Measurements from ENCODE around the gene FZR1.

Gene FZR1

GRCh38 chr19:3511506-3512251, 5.6 kb downstream of the FZR1 start:
- no peaks in the 10 kb centered on the region for H3K9me3 ChIP-seq (ENCODE audit: control insufficient read depth in 1 of 2, low read length in 2 of 2)
- H3K36me3 ChIP-seq (ENCODE audit: control insufficient read depth in 1 of 2, insufficient read depth in 2 of 2, low read length in 2 of 2), result peaks cover 0 to 24% of the 10 kb centered on the region in 2 donors
- peaks cover 0 to 43% of the 10 kb centered on the region in 2 donors for H3K4me1 ChIP-seq (ENCODE audit: control insufficient read depth in 1 of 2, insufficient read depth in 2 of 2, low read length in 2 of 2)
- no peak overlapping the region for H3K4me3 ChIP-seq (ENCODE audit: low read depth in 1 of 2, low read length in 2 of 2)
- no peaks in the 10 kb centered on the region for H3K27me3 ChIP-seq (ENCODE audit: low read depth, low read length)
- no peak overlapping the region for H3K27ac ChIP-seq (ENCODE audit: low read length)

- Histone ChIP-seq H3K36me3 (ENCODE audit: control insufficient read depth in 1 of 2, insufficient read depth in 2 of 2, low read length in 2 of 2) (peaks cover 0 to 24% of the 10 kb centered on the region in 2 donors), H3K27me3 (ENCODE audit: low read depth, low read length) (no peaks in the 10 kb centered on the region), H3K27ac (ENCODE audit: low read length) (no peak overlapping the region), H3K4me3 (ENCODE audit: low read depth in 1 of 2, low read length in 2 of 2) (no peak overlapping the region), H3K4me1 (ENCODE audit: control insufficient read depth in 1 of 2, insufficient read depth in 2 of 2, low read length in 2 of 2) (peaks cover 0 to 39% of the 10 kb centered on the region in 2 donors), H3K9me3 (ENCODE audit: control insufficient read depth in 1 of 2, low read length in 2 of 2) (no peaks in the 10 kb centered on the region)
These were observed 6.6 kb downstream of the FZR1 start for GRCh38 chr19:3512562-3513228.

GRCh38 chr19:3513229-3514140, 7.4 kb downstream of the FZR1 start:
- Histone ChIP-seq H3K27me3 (ENCODE audit: low read depth, low read length) (no peaks in the 10 kb centered on the region), H3K9me3 (ENCODE audit: control insufficient read depth in 1 of 2, low read length in 2 of 2) (no peaks in the 10 kb centered on the region), H3K4me1 (ENCODE audit: control insufficient read depth in 1 of 2, insufficient read depth in 2 of 2, low read length in 2 of 2) (peaks cover 0 to 33% of the 10 kb centered on the region in 2 donors), H3K4me3 (ENCODE audit: low read depth in 1 of 2, low read length in 2 of 2) (no peak overlapping the region), H3K27ac (ENCODE audit: low read length) (no peak overlapping the region), H3K36me3 (ENCODE audit: control insufficient read depth in 1 of 2, insufficient read depth in 2 of 2, low read length in 2 of 2) (peaks cover 0 to 24% of the 10 kb centered on the region in 2 donors)

GRCh38 chr19:3514930-3515329, 8.8 kb downstream of the FZR1 start:
- peaks cover 5 to 24% of the 10 kb centered on the region in 2 donors for H3K36me3 ChIP-seq (ENCODE audit: control insufficient read depth in 1 of 2, insufficient read depth in 2 of 2, low read length in 2 of 2)
- no peaks in the 10 kb centered on the region for H3K9me3 ChIP-seq (ENCODE audit: control insufficient read depth in 1 of 2, low read length in 2 of 2)
- no peaks in the 10 kb centered on the region for H3K27me3 ChIP-seq (ENCODE audit: low read depth, low read length)
- no peak overlapping the region for H3K4me3 ChIP-seq (ENCODE audit: low read depth in 1 of 2, low read length in 2 of 2)
- no peak overlapping the region for H3K27ac ChIP-seq (ENCODE audit: low read length)
- peaks cover 0 to 26% of the 10 kb centered on the region in 2 donors for H3K4me1 ChIP-seq (ENCODE audit: control insufficient read depth in 1 of 2, insufficient read depth in 2 of 2, low read length in 2 of 2)

- Histone ChIP-seq H3K9me3 (ENCODE audit: control insufficient read depth in 1 of 2, low read length in 2 of 2) (no peaks in the 10 kb centered on the region), H3K4me3 (ENCODE audit: low read depth in 1 of 2, low read length in 2 of 2) (no peak overlapping the region), H3K27ac (ENCODE audit: low read length) (no peak overlapping the region), H3K4me1 (ENCODE audit: control insufficient read depth in 1 of 2, insufficient read depth in 2 of 2, low read length in 2 of 2) (peaks cover 0 to 17% of the 10 kb centered on the region in 2 donors), H3K27me3 (ENCODE audit: low read depth, low read length) (no peaks in the 10 kb centered on the region), H3K36me3 (ENCODE audit: control insufficient read depth in 1 of 2, insufficient read depth in 2 of 2, low read length in 2 of 2) (peaks cover 5 to 18% of the 10 kb centered on the region in 2 donors)
These were observed 9.8 kb downstream of the FZR1 start for GRCh38 chr19:3515891-3516422.

- Histone ChIP-seq H3K4me3 (ENCODE audit: low read depth in 1 of 2, low read length in 2 of 2) (no peak overlapping the region), H3K4me1 (ENCODE audit: control insufficient read depth in 1 of 2, insufficient read depth in 2 of 2, low read length in 2 of 2) (peaks cover 0 to 14% of the 10 kb centered on the region in 2 donors), H3K9me3 (ENCODE audit: control insufficient read depth in 1 of 2, low read length in 2 of 2) (no peaks in the 10 kb centered on the region), H3K27ac (ENCODE audit: low read length) (no peak overlapping the region), H3K36me3 (ENCODE audit: control insufficient read depth in 1 of 2, insufficient read depth in 2 of 2, low read length in 2 of 2) (peaks cover 5 to 12% of the 10 kb centered on the region in 2 donors), H3K27me3 (ENCODE audit: low read depth, low read length) (no peaks in the 10 kb centered on the region)
These were observed 10.6 kb downstream of the FZR1 start for GRCh38 chr19:3516675-3517207.

- Histone ChIP-seq H3K9me3 (ENCODE audit: control insufficient read depth in 1 of 2, low read length in 2 of 2) (no peaks in the 10 kb centered on the region), H3K27ac (ENCODE audit: low read length) (no peak overlapping the region), H3K4me1 (ENCODE audit: control insufficient read depth in 1 of 2, insufficient read depth in 2 of 2, low read length in 2 of 2) (peaks cover 0 to 14% of the 10 kb centered on the region in 2 donors), H3K27me3 (ENCODE audit: low read depth, low read length) (no peaks in the 10 kb centered on the region), H3K4me3 (ENCODE audit: low read depth in 1 of 2, low read length in 2 of 2) (no peak overlapping the region), H3K36me3 (ENCODE audit: control insufficient read depth in 1 of 2, insufficient read depth in 2 of 2, low read length in 2 of 2) (peaks cover 5 to 17% of the 10 kb centered on the region in 2 donors)
These were observed 11.5 kb downstream of the FZR1 start for GRCh38 chr19:3517638-3518037.

- Histone ChIP-seq H3K4me3 (ENCODE audit: low read depth in 1 of 2, low read length in 2 of 2) (no peak overlapping the region), H3K27ac (ENCODE audit: low read length) (no peak overlapping the region), H3K9me3 (ENCODE audit: control insufficient read depth in 1 of 2, low read length in 2 of 2) (no peaks in the 10 kb centered on the region), H3K36me3 (ENCODE audit: control insufficient read depth in 1 of 2, insufficient read depth in 2 of 2, low read length in 2 of 2) (peaks cover 5 to 23% of the 10 kb centered on the region in 2 donors), H3K4me1 (ENCODE audit: control insufficient read depth in 1 of 2, insufficient read depth in 2 of 2, low read length in 2 of 2) (peaks cover 0 to 14% of the 10 kb centered on the region in 2 donors), H3K27me3 (ENCODE audit: low read depth, low read length) (no peaks in the 10 kb centered on the region)
These were observed 12.1 kb downstream of the FZR1 start for GRCh38 chr19:3518255-3518654.

- no peak overlapping the region for H3K27ac ChIP-seq (ENCODE audit: low read length)
These were observed 12.5 kb downstream of the FZR1 start for GRCh38 chr19:3518659-3519058.

GRCh38 chr19:3519126-3519525, 13.0 kb downstream of the FZR1 start:
- H3K4me3 ChIP-seq (ENCODE audit: low read depth in 1 of 2, low read length in 2 of 2), result no peak overlapping the region
- peaks cover 8 to 31% of the 10 kb centered on the region in 2 donors for H3K36me3 ChIP-seq (ENCODE audit: control insufficient read depth in 1 of 2, insufficient read depth in 2 of 2, low read length in 2 of 2)
- no peaks in the 10 kb centered on the region for H3K9me3 ChIP-seq (ENCODE audit: control insufficient read depth in 1 of 2, low read length in 2 of 2)
- no peak overlapping the region for H3K27ac ChIP-seq (ENCODE audit: low read length)
- peaks cover 0 to 14% of the 10 kb centered on the region in 2 donors for H3K4me1 ChIP-seq (ENCODE audit: control insufficient read depth in 1 of 2, insufficient read depth in 2 of 2, low read length in 2 of 2)
- no peaks in the 10 kb centered on the region for H3K27me3 ChIP-seq (ENCODE audit: low read depth, low read length)

More at GRCh38 chr19:3518659-3519058, 12.5 kb downstream of the FZR1 start:
- Histone ChIP-seq H3K9me3 (ENCODE audit: control insufficient read depth in 1 of 2, low read length in 2 of 2) (no peaks in the 10 kb centered on the region), H3K4me3 (ENCODE audit: low read depth in 1 of 2, low read length in 2 of 2) (no peak overlapping the region), H3K4me1 (ENCODE audit: control insufficient read depth in 1 of 2, insufficient read depth in 2 of 2, low read length in 2 of 2) (peaks cover 0 to 14% of the 10 kb centered on the region in 2 donors), H3K36me3 (ENCODE audit: control insufficient read depth in 1 of 2, insufficient read depth in 2 of 2, low read length in 2 of 2) (peaks cover 7 to 27% of the 10 kb centered on the region in 2 donors), H3K27me3 (ENCODE audit: low read depth, low read length) (no peaks in the 10 kb centered on the region)
